Lower leg skin (tissue), 4 donors: ENCODE measurements around the gene PPM1E. TPM values are rescaled to one million over a fixed set of nuclear protein-coding genes. Genes with fewer than 3 reads are reported as not detected.
"Not testable (repeated sequence)": the region's sequence is repeated elsewhere in the genome, so short reads cannot be mapped to it uniquely, and the experiment has no call there.

Experiments
- DNase-seq, 2 donors: peaks; one replicate each; pipeline ENCODE4 v3.0.0-alpha.2; 2019; ENCODE audit warnings: low spot score in 2 of 2
- H3K4me3 ChIP-seq: fragments of 200-600 bp; sonication (generic); 2 replicates; pipeline ENCODE4 v1.5.1; 2017; ENCODE audit warnings: mild to moderate bottlenecking, low read depth; ENCODE audit not compliant: poor library complexity, severe bottlenecking
- POLR2A ChIP-seq, 2 donors: fragments of 450-650 bp; IDR thresholded peaks; one replicate each; pipeline ENCODE4 v1.6.1; 2016 to 2017; ENCODE audit warnings: antibody characterized with exemption in 2 of 2, mild to moderate bottlenecking in 1 of 2, moderate library complexity in 1 of 2
- WGBS, 2 donors: methylation state at CpG; one replicate each; pipeline ENCODE4 v1.1.5; 2018; 5-methylcytosine and 5-hydroxymethylcytosine counted together
- intact Hi-C: fragments of 100-400 bp; cut with DNase I; formaldehyde crosslinking; loops from one replicate; pipeline ENCODE4 v1.15.0; 2023; ENCODE audit warnings: low total_unique reads
- total RNA-seq, 4 donors: library from RNA; depleted of rRNA; stranded (reverse); fragments of >200 nt; gene quantifications; one replicate each; pipeline ENCODE4 v1.1.0, GENCODE V29; 2016
- TF ChIP-seq, protein P1 (sequence below), 3 donors: fragments of 450-650 bp; IDR thresholded peaks; one replicate each; pipeline ENCODE4 v1.5.1; 2016; ENCODE audit warnings: antibody characterized with exemption in 3 of 3, mild to moderate bottlenecking in 3 of 3, moderate library complexity in 2 of 3

Gene PPM1E
- total RNA-seq, 4 donors from 2014 or later, result 0.06 to 0.21 (median 0.15) TPM; not detected in 1

DNA sequence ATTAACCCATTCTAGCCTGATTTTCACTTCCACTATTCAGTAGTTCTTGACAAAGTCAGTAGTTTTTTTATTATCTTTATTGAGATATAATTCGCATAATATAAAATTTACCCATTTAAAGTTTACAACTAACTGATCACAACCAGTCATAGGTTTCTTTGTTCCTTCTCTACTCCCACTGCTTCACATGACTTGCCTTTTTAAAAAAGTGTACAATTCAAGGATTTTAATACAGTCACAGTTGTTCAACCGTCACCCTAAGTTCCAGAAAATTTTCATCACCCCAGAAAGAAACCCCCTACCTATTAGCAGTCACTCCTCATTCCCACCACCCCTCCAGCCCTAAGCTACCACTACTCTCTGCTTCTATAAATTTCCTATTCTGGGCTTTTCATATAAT lies 188.5 kb downstream of the PPM1E start:
- WGBS, 2 donors, result 85 to 87% methylated on average over 2 of the region's 2 CpGs
- no peak for TF ChIP-seq POLR2A (IDR thresholded peaks at IDR 0.05)
- TF ChIP-seq, protein P1, sequence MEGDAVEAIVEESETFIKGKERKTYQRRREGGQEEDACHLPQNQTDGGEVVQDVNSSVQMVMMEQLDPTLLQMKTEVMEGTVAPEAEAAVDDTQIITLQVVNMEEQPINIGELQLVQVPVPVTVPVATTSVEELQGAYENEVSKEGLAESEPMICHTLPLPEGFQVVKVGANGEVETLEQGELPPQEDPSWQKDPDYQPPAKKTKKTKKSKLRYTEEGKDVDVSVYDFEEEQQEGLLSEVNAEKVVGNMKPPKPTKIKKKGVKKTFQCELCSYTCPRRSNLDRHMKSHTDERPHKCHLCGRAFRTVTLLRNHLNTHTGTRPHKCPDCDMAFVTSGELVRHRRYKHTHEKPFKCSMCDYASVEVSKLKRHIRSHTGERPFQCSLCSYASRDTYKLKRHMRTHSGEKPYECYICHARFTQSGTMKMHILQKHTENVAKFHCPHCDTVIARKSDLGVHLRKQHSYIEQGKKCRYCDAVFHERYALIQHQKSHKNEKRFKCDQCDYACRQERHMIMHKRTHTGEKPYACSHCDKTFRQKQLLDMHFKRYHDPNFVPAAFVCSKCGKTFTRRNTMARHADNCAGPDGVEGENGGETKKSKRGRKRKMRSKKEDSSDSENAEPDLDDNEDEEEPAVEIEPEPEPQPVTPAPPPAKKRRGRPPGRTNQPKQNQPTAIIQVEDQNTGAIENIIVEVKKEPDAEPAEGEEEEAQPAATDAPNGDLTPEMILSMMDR (IDR thresholded peaks at IDR 0.05), result no peak
- H3K4me3 ChIP-seq, result no peak overlapping the region
- intact Hi-C loops, result no loop called here
- DNase-seq, result no peak

DNA sequence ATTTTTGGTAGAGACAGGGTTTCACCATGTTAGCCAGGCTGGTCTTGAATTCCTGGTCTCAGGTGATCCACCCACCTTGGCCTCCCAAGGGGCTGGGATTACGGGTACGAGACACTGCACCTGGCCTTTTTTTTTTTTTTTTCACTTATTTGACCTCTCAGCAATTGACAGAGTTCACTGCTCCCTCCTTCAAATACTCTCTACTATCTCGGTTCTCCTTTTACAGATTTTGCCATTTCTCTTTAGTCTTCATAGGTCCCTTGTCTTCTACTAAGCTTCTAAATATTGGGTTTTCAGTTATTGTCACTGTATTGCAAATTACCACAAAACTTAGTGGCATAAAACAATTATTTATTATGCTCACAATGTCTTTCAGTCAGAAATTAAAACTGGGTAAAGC lies 191.8 kb downstream of the PPM1E start:
- no peak for DNase-seq
- no peak overlapping the region for H3K4me3 ChIP-seq
- TF ChIP-seq, protein P1 (IDR thresholded peaks at IDR 0.05), result no peak
- TF ChIP-seq POLR2A (IDR thresholded peaks at IDR 0.05), result no peak
- WGBS, 2 donors, result 79 to 86% methylated on average over 3 of the region's 3 CpGs
- intact Hi-C loops, result no loop called here

DNA sequence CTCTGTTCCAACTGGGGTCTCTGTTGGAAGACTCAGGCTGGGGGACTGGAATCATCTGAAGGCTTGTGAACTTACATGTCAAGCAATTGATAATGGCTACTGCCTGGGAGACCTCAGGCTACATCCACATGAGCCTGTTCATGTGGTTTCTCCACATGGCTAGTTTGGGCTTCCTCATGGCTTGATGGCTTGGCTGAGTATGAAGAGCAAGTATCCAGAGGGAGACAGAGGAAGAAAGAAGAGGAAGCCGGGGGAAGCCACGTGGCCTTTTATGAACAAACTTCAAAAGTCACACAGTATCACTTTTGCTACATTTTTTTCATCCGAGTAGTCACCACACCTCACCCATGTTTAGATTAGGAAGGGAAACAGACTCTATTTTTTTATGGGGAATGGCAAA lies 192.2 kb downstream of the PPM1E start:
- intact Hi-C loops, result no loop called here
- TF ChIP-seq, protein P1 (IDR thresholded peaks at IDR 0.05), result no peak
- no peak for TF ChIP-seq POLR2A (IDR thresholded peaks at IDR 0.05)
- 70 to 89% methylated on average over 3 of the region's 3 CpGs for WGBS, 2 donors
- no peak for DNase-seq
- no peak overlapping the region for H3K4me3 ChIP-seq

DNA sequence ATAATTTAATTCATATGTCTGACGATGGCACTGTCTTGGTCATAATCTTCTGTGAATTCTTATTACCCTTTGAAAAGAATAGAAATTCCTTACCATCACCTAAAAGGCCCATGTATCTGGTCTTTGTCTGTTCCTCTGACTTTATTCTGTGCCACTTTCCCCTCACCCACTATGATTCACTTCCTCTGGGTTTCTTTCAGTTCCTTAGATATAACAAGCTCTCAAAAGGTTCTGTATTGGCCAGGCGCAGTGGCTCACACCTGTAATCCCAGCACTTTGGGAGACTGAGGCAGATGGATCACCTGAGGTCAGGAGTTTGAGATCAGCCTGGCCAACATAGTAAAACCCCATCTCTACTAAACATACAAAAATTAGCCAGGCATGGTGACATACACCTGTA lies 198.7 kb downstream of the PPM1E start:
- DNase-seq, intact Hi-C loops, H3K4me3 ChIP-seq: not testable (repeated sequence)
- WGBS, 2 donors, result 74 to 83% methylated on average over 2 of the region's 2 CpGs

DNA sequence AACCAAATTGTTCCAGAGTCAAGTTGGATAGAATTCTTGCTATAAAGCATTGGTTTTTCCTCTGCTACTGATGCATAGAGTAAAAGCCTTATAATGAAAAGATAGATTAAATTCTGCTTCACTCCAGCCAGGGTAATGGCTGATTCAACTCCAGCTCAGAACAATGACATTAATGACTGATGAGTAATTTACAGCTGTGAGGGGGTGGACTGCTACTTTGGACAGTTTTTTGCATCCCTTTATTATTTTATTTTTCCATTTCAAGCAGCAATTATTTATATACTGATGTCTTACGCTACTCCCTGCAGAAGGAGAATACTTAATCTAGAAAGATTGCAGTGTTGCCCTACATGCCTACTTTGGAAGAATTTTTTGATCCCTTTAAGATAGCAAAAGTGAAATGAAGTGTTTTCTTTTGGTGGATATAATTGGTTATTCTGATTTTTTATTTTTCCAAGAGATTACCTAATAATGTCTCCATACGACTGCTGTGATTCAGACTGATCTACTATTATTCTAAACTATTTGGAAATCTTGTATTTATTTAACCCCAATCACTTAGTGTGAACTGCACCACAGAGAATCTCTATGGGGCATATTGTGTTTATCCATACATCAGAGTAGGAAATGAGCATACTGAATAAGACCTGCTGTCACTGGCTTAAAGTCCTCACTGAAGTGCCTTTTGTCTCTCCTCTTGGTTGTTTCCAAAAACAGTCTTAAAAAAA lies 201.5 kb downstream of the PPM1E start:
- intact Hi-C loops, result no loop called here
- H3K4me3 ChIP-seq, result no peak overlapping the region
- 63 to 67% methylated on average over 2 of the region's 2 CpGs for WGBS, 2 donors
- no peak for DNase-seq
- TF ChIP-seq POLR2A (IDR thresholded peaks at IDR 0.05), result no peak
- TF ChIP-seq, protein P1 (IDR thresholded peaks at IDR 0.05), result no peak

DNA sequence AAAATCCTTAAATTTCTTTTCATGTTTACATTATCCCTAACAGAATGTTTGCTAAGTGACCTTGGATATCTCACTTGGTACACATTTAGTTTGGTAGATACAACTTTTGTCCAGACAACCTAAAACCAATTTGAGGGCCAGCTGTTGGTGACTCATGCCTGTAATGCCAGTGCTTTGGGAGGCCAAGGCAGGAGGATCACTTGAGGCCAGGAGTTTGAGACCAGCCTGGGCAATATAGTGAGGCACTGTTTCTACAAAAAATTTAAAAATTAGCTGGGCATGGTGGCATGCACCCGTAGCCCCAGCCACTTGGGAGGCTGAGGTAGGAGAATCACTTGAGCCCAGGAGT lies 202.0 kb downstream of the PPM1E start:
- intact Hi-C loops, H3K4me3 ChIP-seq, DNase-seq: not testable (repeated sequence)
- WGBS, 2 donors, result 73 to 85% methylated on average over 1 of the region's 1 CpG

DNA sequence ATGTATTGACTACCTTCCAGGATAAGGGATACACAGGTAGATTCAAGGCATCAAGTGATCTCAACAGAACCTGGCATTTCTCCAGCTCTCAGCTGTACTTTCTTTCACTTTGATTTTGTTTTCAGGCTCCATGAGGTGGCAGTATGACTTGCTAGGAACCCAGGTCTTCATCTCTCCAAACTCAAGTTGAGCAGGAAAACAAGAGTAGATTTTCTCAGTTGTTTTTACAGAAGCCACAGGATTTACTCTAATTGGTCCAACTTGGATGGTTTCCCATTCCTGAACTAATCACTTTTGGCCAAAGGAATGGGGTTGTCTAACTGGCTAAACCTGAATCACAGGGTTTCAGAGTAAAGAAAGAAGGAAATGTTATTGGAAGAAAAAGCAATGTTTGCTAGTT lies 204.4 kb downstream of the PPM1E start:
- intact Hi-C loops, result no loop called here
- DNase-seq, result no peak

More for the DNA sequence above, 204.4 kb downstream of the PPM1E start:
- H3K4me3 ChIP-seq, result no peak overlapping the region
- TF ChIP-seq POLR2A (IDR thresholded peaks at IDR 0.05), result no peak
- TF ChIP-seq, protein P1 (IDR thresholded peaks at IDR 0.05), result no peak
